SJCRH30 (cell line): ENCODE measurements around the gene GGTLC2. TPM values are rescaled to one million over a fixed set of nuclear protein-coding genes. Genes with fewer than 3 reads are reported as not detected.
"Not testable (repeated sequence)": the region's sequence is repeated elsewhere in the genome, so short reads cannot be mapped to it uniquely, and the experiment has no call there.

Experiments used
- DNase-seq, 2 experiments: peaks; one replicate each; pipeline ENCODE4 v3.0.0-alpha.2; 2015 to 2020
- H3K27ac ChIP-seq: fragments of 250-450 bp; sonication (Bioruptor Pico); 2 replicates; pipeline ENCODE4 v1.5.1; 2020; ENCODE audit warnings: mild to moderate bottlenecking, moderate library complexity
- H3K27me3 ChIP-seq: fragments of 250-450 bp; sonication (Bioruptor Pico); 2 replicates; pipeline ENCODE4 v1.5.1; 2020; ENCODE audit warnings: mild to moderate bottlenecking, moderate library complexity
- H3K36me3 ChIP-seq: fragments of 250-450 bp; sonication (Bioruptor Pico); 2 replicates; pipeline ENCODE4 v1.5.1; 2020; ENCODE audit warnings: mild to moderate bottlenecking, moderate library complexity
- H3K4me1 ChIP-seq: fragments of 250-450 bp; sonication (Bioruptor Pico); 2 replicates; pipeline ENCODE4 v1.5.1; 2020; ENCODE audit warnings: mild to moderate bottlenecking, moderate library complexity
- H3K4me3 ChIP-seq: fragments of 250-450 bp; sonication (Bioruptor Pico); 2 replicates; pipeline ENCODE4 v1.5.1; 2020; ENCODE audit warnings: mild to moderate bottlenecking, moderate library complexity
- H3K9me3 ChIP-seq: fragments of 250-450 bp; sonication (Bioruptor Pico); replicated peaks from 2 replicates; pipeline ENCODE4 v1.5.1; 2020; ENCODE audit warnings: mild to moderate bottlenecking, moderate library complexity
- total RNA-seq: library from RNA; depleted of rRNA; stranded (reverse); fragments of >200 nt; shearing (Covaris generic); gene quantifications from 2 replicates; pipeline ENCODE4 v1.2.3, GENCODE V29; 2014

The GGTLC2 gene
- total RNA-seq, 1 experiment from 2014 or later: not detected

DNA sequence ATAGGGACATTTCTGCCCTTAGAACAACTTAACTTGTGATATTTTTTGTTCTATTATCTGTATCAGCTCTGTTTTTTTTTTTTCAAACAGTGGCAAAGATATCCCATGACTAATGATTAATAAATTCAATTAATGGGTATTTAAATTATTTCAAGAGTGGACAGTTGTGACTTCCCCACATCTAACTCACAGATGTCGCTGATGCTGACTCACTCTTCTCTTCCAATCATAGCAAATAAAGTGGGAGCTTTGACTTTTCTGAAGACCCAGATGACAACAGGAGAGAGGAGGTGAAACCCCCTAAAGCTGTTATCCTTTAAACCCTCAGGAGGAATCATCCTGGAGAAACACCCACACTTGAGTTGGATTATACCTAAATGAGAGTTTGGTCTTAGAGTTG lies 27.1 kb downstream of the GGTLC2 start:
- H3K4me3 ChIP-seq: no peak overlapping the region
- peaks cover 10% of the 10 kb centered on the region; the same call in 1 of the 2 replicates for H3K4me1 ChIP-seq
- no peak for DNase-seq
- H3K27ac ChIP-seq: no peak overlapping the region
- no peaks in the 10 kb centered on the region for H3K27me3 ChIP-seq
- no peaks in the 10 kb centered on the region for H3K36me3 ChIP-seq
- H3K9me3 ChIP-seq: peaks cover 10% of the 10 kb centered on the region

DNA sequence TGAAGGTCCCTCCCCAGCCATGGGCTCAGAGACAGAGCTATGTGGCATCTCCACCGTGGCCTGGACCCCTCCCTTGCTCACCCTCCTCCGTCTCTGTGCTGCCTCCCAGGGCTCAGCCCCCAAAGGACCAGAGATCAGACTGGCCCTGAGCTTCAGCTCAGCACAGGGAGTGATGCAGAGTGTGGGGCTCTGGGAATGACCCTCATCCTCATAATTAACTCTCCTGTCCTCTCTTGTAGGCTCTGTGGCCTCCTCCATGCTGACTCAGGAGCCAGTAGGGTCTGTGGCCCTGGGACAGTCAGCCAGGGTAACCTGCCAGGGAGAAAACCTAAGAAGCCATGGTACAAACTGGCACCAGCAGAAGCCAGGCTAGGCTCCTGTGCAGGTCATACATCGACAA lies 28.7 kb downstream of the GGTLC2 start:
- DNase-seq: no peak

DNA sequence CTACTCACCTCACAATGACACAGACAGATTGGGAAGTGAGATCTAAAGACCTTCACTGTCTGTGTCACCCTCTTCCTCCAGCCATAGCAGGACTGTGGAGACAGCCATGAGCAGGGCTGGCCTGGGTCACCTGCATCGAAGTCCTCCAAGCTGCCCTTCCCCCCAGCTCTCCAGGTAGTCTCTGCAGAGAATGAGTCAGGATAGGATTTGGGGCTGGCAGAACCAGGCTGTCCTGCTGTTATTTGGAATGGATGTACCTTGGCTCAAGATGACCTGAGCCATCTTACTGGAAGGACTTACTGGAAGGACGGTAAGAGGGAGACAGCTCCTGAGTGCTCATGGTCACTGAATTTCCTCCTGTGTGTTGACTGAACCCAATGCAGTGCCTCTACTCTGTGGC lies 29.2 kb downstream of the GGTLC2 start:
- no peaks in the 10 kb centered on the region for H3K36me3 ChIP-seq
- no peak for DNase-seq

More for the DNA sequence above, 28.7 kb downstream of the GGTLC2 start:
- peaks cover 10% of the 10 kb centered on the region for H3K9me3 ChIP-seq
- H3K27me3 ChIP-seq: no peaks in the 10 kb centered on the region
- no peak overlapping the region for H3K4me3 ChIP-seq
- no peaks in the 10 kb centered on the region for H3K36me3 ChIP-seq
- H3K27ac ChIP-seq: no peak overlapping the region
- H3K4me1 ChIP-seq: peaks cover 10% of the 10 kb centered on the region; the same call in 1 of the 2 replicates

GRCh38 chr22:22674467-22674866 lies 30.1 kb downstream of the GGTLC2 start:
- Histone ChIP-seq H3K9me3 (peaks cover 8% of the 10 kb centered on the region), H3K27me3 (no peaks in the 10 kb centered on the region), H3K27ac (no peak overlapping the region), H3K36me3 (no peaks in the 10 kb centered on the region), H3K4me3 (no peak overlapping the region), H3K4me1 (peaks cover 10% of the 10 kb centered on the region; the same call in 1 of the 2 replicates)
- no peak for DNase-seq

More for the DNA sequence above, 29.2 kb downstream of the GGTLC2 start:
- Histone ChIP-seq H3K4me3 (no peak overlapping the region), H3K9me3 (peaks cover 10% of the 10 kb centered on the region), H3K27ac (no peak overlapping the region), H3K4me1 (peaks cover 10% of the 10 kb centered on the region; the same call in 1 of the 2 replicates), H3K27me3 (no peaks in the 10 kb centered on the region)

DNA sequence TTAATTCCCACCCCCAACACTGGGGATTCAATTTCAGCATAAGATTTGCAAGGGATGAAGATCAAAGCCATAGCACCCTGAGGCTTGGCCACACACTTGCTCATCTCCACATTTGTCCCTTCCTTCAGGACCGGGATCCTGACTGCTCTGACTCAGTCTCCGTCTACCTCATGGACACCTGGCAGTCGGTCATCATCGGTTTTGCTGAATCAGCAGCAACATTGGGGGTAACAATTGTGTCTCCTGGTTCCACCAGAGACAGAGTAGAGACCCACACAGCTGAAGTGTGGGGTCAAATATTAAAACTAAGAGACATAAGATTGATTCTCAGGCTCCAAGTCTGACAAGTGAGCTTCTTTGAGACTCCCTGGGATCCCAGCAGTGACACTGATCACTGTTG lies 34.6 kb downstream of the GGTLC2 start:
- DNase-seq: no peak
- H3K4me3 ChIP-seq: no peak overlapping the region
- no peaks in the 10 kb centered on the region for H3K27me3 ChIP-seq
- no peaks in the 10 kb centered on the region for H3K36me3 ChIP-seq
- no peaks in the 10 kb centered on the region; the same call in 1 of the 2 replicates for H3K9me3 ChIP-seq
- H3K27ac ChIP-seq: no peak overlapping the region
- peaks cover 6% of the 10 kb centered on the region; the same call in 1 of the 2 replicates for H3K4me1 ChIP-seq

DNA sequence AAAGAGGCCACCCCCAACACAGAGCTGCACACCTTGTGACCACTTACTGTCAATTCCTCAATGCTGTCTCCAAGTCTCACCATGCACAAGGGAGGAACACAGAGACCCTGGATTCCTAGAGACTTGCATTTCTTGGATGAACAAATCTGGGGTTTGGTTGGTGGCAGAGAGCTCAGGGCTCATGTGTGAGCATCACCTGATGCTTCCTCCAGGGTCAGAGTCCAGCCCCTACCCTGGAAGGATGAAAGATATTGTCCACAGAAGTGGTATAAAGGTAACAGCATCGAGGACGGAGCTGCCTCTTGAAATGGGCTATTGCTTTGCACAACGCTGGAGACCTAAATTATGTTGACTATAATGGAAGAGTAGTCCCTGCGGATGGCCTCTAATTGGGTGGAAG lies 36.0 kb downstream of the GGTLC2 start:
- Histone ChIP-seq H3K27ac (no peak overlapping the region), H3K9me3 (no peaks in the 10 kb centered on the region; the same call in 1 of the 2 replicates), H3K36me3 (no peaks in the 10 kb centered on the region), H3K4me1 (peaks cover 6% of the 10 kb centered on the region; the same call in 1 of the 2 replicates), H3K4me3 (no peak overlapping the region), H3K27me3 (no peaks in the 10 kb centered on the region)
- no peak for DNase-seq

- no peaks in the 10 kb centered on the region; the same call in 1 of the 2 replicates for H3K9me3 ChIP-seq
- H3K27me3 ChIP-seq: no peaks in the 10 kb centered on the region
- H3K4me3 ChIP-seq: no peak overlapping the region
- peaks cover 6% of the 10 kb centered on the region; the same call in 1 of the 2 replicates for H3K4me1 ChIP-seq
- H3K27ac ChIP-seq: no peak overlapping the region
- H3K36me3 ChIP-seq: no peaks in the 10 kb centered on the region
- DNase-seq: no peak
Observed at GRCh38 chr22:22681221-22681739, 36.9 kb downstream of the GGTLC2 start.

GRCh38 chr22:22682196-22682595 lies 37.8 kb downstream of the GGTLC2 start:
- Histone ChIP-seq H3K4me1 (peaks cover 6% of the 10 kb centered on the region; the same call in 1 of the 2 replicates), H3K27me3 (no peaks in the 10 kb centered on the region), H3K4me3 (no peak overlapping the region), H3K27ac (no peak overlapping the region), H3K36me3 (no peaks in the 10 kb centered on the region), H3K9me3 (no peaks in the 10 kb centered on the region; the same call in 1 of the 2 replicates)
- DNase-seq: no peak

DNA sequence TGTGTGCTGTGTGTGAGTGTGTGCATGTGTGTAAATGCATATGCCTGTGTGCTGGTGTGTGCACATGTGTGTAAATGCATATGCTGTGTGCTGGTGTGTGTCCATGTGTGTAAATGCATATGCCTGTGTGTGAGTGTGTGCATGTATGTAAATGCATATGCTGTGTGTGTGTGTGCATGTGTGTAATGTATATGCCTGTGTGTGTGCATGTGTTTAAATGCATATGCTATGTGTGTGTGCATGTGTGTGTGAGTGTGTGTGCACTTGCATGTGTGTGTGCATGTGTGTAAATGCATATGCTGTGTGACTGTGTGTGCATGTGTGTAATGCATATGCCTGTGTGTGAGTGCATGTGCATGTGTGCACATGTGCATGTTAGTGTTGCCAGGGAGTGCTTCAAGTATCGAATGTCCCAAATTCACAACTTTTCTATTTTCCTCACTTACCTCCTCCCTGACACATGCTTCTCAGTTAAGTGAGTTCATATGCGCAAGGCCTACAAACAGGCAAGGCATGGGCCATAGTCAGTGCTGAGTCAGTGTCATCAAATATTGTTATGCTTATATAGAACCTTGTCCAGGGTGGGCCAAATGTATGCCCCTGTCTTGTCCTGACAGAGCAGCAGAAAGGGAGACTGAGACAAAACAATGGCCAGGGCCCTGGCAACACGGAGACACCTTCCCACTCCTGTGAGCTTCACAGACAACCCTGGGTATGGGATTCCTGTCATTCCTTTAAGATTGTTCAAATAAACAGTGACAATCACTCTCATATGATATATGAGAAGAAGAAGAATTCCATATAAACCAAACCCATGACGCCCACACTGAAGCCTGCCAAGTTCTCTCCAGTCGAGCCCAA lies 38.6 kb downstream of the GGTLC2 start:
- Histone ChIP-seq H3K27me3 (no peaks in the 10 kb centered on the region), H3K4me3 (no peak overlapping the region)
- DNase-seq: no peak

DNA sequence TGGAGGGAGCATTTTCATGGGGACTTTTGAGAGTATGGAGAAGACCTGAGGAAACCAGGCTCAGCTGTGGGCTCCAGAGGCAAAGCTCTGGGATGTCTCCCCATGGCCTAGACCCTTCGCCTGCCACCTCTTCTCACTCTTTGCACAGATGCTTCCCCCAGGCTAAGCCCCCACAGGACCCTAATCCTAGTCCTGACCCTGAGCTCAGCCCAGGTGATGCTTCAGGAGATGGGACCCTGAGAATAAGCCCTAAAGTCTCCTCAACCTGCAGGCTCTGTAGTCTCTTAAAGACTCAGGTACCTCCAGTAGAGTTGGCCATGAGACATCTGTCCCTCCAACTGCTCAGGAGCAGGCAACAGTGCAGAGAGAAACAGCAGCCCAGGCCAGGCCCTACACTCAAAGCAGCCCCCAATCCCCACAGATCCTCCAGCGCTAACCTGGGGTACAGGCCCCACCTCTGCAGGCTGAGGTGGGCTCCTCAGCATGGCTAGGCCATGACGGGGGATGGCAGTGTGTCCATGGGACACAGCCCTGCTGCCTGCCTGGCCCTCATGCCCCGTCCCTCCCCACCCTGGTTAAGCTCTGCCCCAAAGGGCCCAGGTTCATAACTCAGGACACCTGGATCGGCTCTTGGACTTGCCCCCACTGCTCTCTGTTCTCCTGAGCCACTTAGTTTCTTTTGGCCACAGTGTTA lies 39.4 kb downstream of the GGTLC2 start:
- no peaks in the 10 kb centered on the region for H3K27me3 ChIP-seq

More for the DNA sequence above, 38.6 kb downstream of the GGTLC2 start:
- Histone ChIP-seq H3K9me3 (no peaks in the 10 kb centered on the region; the same call in 1 of the 2 replicates), H3K36me3 (no peaks in the 10 kb centered on the region), H3K27ac (no peak overlapping the region), H3K4me1 (peaks cover 6% of the 10 kb centered on the region; the same call in 1 of the 2 replicates)

DNA sequence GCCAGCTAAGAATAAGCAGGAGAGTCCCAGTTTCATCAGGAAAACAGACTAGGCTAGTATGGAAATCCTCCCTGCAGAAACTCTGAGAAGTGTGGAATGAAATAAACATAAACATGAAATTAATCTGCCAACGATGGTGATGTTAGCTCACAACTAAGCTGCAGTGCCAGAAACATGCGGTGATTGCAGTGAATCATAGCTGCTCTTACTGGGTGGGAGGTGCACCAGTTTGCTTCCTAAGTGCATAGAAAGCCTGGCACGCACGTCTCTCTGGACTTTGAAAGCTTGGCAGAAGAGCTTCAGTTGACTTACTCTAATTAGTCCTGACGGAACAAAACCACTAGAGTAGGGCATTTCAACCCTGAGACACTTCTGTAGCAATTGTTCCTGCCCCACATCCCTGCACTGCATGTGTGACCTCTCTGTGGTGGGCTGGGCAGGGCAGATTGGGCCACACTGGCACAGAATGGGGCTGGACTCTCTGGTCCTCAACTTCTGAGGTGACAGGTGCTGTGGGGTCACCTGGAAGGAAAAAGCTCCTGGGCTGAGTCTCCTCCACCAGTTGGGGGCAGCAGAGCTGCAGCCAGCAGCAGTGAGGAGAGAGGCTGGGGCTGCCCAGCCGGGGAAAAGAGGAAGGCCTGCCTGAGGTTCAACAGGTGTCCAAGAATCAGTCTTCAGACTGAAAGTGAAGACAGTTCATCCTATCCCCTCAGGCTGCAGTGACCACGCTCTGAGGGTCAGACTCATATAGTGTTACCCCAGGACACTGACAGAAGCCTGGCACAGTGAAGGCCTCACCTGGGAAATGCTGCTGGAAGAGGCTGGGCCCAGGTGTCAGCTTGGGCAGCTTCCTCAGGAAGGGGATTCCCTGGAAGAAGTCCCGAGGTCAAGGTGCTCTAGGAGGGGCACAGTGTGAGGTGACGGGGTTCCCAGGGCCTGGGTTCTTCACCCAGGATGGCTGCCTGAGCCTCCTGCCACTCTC lies 40.5 kb downstream of the GGTLC2 start:
- no peaks in the 10 kb centered on the region for H3K36me3 ChIP-seq
- no peaks in the 10 kb centered on the region for H3K27me3 ChIP-seq
- peaks cover 6% of the 10 kb centered on the region; the same call in 1 of the 2 replicates for H3K4me1 ChIP-seq
- peak in 1 of 2 experiments; percentile 22 for DNase-seq
- H3K9me3 ChIP-seq: no peaks in the 10 kb centered on the region; the same call in 1 of the 2 replicates
- H3K4me3 ChIP-seq: no peak overlapping the region
- no peak overlapping the region for H3K27ac ChIP-seq

More for the DNA sequence above, 39.4 kb downstream of the GGTLC2 start:
- H3K36me3 ChIP-seq: no peaks in the 10 kb centered on the region
- DNase-seq: no peak
- no peak overlapping the region for H3K27ac ChIP-seq
- H3K4me3 ChIP-seq: no peak overlapping the region
- peaks cover 6% of the 10 kb centered on the region; the same call in 1 of the 2 replicates for H3K4me1 ChIP-seq
- H3K9me3 ChIP-seq: no peaks in the 10 kb centered on the region; the same call in 1 of the 2 replicates

- Histone ChIP-seq H3K9me3 (no peaks in the 10 kb centered on the region; the same call in 1 of the 2 replicates), H3K27ac (no peak overlapping the region), H3K36me3 (no peaks in the 10 kb centered on the region), H3K4me3 (no peak overlapping the region), H3K4me1 (peaks cover 6% of the 10 kb centered on the region; the same call in 1 of the 2 replicates), H3K27me3 (no peaks in the 10 kb centered on the region)
- DNase-seq: no peak
Observed at GRCh38 chr22:22685586-22685985, 41.2 kb downstream of the GGTLC2 start.

- H3K27ac ChIP-seq, H3K36me3 ChIP-seq, H3K4me1 ChIP-seq, H3K4me3 ChIP-seq, DNase-seq, H3K9me3 ChIP-seq, H3K27me3 ChIP-seq: not testable (repeated sequence)
Observed at GRCh38 chr22:22686202-22687115, 42.0 kb downstream of the GGTLC2 start.
